Activated gamma-delta T cell treated with Interleukin-2 at 50 U/mL for 16 hours (primary cell): ENCODE results near the gene MME.
A peak's percentile ranks its signal among the peaks of the same experiment; 100 is the strongest.
"Not testable (repeated sequence)": the region's sequence is repeated elsewhere in the genome, so short reads cannot be mapped to it uniquely, and the experiment has no call there.

ENCODE experiments used
- DNase-seq: peaks from one replicate; pipeline ENCODE4 v3.0.0-alpha.2; 2020

The MME gene

GRCh38 chr3:155086051-155086450 is 5.9 kb downstream of the MME start:
- no peak for DNase-seq

DNA sequence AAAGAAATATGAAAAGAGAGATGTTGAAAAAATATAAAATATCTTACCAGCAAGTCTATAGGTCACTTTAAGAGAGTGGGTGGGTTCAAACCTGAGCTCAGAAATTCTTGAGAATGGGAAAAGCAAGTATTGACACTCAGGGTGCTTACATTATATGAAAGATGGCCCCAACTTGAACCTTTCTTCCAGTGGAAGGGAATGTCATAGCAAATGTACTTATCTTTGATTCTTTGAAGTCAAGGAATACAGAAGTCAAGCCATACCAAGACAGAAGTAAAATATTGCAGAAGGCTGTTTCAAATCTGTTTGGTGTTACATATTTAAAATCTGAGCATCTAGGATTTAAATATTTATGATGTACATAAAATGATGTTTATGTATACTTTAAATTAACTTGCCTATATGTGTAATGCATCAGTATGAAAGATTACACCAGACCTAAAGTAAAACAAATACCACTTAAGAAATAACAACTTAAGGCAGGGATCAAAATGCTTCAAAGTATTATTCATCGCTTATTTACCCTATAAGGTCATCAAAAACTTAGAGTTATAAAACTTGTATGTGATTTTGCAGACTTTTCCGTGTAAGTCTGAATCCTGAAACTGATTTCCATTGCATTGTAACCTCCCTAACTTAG is 8.7 kb downstream of the MME start:
- no peak for DNase-seq

GRCh38 chr3:155089495-155089894 is 9.4 kb downstream of the MME start:
- DNase-seq, result no peak

DNA sequence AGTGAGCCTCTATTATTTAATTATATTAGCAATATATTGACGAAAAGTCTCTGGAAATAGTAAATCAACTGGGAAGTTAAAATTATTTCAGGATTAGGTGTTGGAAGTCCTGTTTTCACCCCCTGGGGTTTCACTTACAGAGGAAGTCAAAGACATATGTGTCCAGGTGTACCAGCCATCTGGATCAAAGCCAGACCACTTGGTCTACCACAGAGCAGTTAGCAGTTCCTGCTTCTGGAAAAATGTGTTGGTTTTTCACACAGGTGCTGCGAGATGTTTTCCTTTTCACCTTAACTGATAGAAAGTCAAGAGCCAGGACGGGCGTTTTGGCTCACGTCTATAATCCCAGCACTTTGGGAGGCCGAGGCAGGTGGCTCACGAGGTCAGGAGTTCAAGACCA is 13.1 kb downstream of the MME start:
- no peak for DNase-seq

DNA sequence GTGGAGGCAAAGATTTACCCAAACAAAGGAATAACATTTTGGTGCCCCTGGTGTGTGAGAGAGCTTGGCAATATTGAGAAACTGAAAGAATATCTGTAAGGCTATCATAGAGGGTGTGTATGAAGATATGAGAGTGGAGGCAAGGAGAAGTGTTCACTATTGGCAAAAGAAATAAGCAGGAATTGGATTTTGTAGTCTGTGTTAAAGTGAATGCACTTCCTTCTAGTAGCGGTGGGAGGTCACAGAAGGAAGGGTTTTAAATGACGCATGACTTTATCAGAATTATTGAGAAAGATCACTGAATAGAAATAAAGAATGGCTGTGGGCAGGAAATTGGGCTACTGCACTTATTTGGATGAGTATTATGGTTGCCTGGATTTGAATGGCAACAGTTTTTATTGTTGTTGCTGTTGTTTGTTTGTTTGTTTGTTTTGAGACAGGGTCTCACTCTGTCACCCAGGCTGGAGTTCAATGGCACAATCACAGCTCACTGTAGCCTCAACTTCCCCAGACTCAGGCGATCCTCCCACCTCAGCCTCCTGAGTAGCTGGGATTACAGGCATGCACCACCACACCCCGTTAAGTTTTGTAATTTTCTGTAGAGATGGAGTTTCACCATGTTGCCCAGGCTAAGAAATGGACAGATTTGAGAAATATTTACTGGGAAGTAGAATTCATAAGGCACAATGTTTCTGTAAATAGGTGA is 16.3 kb downstream of the MME start:
- no peak for DNase-seq

GRCh38 chr3:155097009-155097349 is 16.9 kb downstream of the MME start:
- no peak for DNase-seq

GRCh38 chr3:155101398-155101797 is 21.3 kb downstream of the MME start:
- DNase-seq, result no peak

GRCh38 chr3:155102329-155102728 is 22.2 kb downstream of the MME start:
- no peak for DNase-seq

- no peak for DNase-seq
Measured at GRCh38 chr3:155103686-155104085, 23.6 kb downstream of the MME start.

- DNase-seq, result no peak
Measured at GRCh38 chr3:155106119-155106518, 26.0 kb downstream of the MME start.

GRCh38 chr3:155110022-155110421 is 29.9 kb downstream of the MME start:
- DNase-seq, result no peak

GRCh38 chr3:155110996-155111901 is 31.1 kb downstream of the MME start:
- peak; percentile 8 for DNase-seq

DNA sequence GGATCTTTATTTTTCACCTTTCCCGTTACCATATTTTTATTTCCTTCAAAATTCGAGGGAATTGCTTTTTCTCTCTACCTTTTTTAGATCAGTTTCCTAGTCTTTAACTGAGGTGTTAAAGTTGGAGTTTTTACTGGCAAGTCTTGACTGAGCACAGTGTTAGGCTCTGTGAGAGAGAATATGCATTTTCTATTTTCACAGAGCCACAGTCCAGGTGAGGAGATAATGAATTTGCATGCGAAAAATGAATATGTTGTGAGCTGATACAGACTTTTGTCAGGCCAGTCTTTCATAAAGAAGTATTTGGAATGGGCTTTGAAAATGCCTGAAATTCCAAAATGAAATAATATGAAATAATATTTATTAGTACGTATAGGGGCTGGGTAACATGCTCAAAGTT is 31.9 kb downstream of the MME start:
- no peak for DNase-seq

GRCh38 chr3:155112661-155113389 is 32.7 kb downstream of the MME start:
- no peak for DNase-seq

- DNase-seq, result peak; percentile 10
Measured at GRCh38 chr3:155124745-155125144, 44.6 kb downstream of the MME start.

DNA sequence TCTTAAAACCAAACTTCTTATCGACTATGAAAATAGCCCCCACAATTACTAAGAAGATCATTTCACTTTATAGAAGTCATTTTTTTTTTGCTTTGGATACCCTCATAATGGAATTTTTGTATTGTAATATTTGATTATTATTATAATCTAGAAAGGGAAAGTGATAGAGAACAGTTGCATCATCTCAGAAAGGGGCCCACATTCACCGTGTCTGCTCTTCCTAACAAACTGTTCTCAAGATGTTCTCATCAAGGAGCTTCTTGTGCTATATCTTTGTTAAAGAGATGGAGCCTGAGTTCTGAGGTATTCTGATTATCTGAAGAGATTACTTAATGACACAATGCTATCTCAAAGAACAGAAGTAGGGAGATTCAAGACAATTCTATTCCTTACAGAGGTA is 49.3 kb downstream of the MME start:
- DNase-seq, result no peak

DNA sequence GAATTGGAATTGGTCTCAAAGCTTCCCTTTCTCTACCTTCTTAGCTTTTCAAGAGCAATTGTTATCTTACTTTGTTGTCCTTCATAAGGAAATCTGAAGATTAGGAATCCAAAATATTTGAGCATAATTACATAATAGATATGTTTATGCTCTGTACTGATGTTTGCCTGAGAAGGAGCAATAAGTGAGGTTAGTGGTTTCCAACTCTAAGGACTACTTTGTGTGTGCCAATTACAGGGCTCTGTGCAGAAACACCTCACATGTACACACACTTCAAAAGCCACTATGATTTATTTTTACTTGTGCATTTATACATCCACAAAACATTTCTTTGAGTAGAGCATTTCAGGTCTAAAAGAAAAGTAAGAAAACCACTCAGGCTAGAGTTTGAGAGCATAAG is 49.9 kb downstream of the MME start:
- no peak for DNase-seq

GRCh38 chr3:155131104-155131503 is 51.0 kb downstream of the MME start:
- DNase-seq, result no peak

GRCh38 chr3:155134311-155134710 is 54.2 kb downstream of the MME start:
- DNase-seq, result not testable (repeated sequence)

DNA sequence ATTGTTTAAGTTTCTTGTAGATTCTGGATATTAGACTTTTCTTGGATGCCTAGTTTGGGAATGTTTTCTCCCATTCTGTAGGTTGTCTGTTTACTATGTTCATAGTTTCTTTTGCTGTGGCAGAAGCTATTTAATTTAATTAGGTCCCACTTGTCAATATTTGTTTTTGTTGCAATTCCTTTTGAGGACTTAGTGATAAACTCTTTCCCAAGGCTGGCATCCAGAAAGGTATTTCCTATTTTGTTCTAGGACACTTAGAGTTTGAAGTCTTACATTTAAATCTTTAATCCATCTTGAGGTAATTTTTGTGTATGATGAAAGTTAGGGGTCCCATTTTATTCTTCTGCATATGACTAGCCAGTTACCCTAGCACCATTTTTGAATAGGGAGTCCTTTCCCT is 54.9 kb downstream of the MME start:
- no peak for DNase-seq

GRCh38 chr3:155138677-155139076 is 58.6 kb downstream of the MME start:
- DNase-seq, result no peak

DNA sequence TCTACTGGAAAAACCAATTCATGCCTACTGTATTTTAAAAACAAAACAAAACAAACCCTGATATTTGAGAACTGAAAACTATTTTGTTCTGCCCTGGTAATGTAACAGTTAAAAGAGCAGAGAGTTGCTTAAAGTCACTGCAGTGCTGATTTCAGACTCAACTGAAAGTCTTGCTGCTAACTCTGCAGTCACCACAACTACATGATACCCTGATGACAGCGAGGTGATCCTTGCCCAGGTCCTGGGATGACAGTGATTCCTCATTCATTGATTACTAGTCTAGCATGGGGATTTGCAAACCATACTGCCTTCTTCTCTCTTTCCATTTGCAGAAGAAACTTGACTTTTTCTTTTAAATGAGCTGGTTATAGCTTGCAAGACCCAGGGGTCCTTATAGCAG is 67.5 kb downstream of the MME start:
- no peak for DNase-seq

DNA sequence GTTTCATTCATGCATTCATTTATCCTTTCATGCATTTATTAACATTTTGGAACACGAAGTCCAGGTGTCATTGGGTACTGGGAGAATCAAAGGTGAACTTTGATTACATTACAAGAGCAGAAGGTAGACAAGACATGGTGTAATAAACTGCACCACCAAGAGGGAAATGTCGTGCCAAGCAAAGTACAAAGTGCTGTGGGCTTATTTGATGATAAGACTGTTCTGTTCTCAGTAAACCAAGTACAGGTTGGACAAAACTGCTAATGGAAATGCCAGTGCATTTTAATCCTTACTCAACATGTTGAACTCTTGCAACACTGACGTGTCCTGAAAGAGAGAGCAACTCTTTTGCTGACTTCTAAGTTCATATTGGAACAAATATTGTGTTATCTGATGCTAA is 69.4 kb downstream of the MME start:
- no peak for DNase-seq
